Thyroid gland (tissue), 4 donors: ENCODE measurements around the gene COPS9. TPM values are rescaled to one million over a fixed set of nuclear protein-coding genes. Genes with fewer than 3 reads are reported as not detected.

Experiments used
- DNase-seq, 2 donors: peaks; one replicate each; pipeline ENCODE4 v3.0.0-alpha.2; 2019
- H3K27ac ChIP-seq, 3 donors: fragments of 200-600 bp; sonication (generic); 1 replicate in 2 of 3; 2 replicates in 1 of 3; pipeline ENCODE4 v1.5.1; 2016 to 2019; ENCODE audit warnings: mild to moderate bottlenecking in 1 of 3, moderate library complexity in 1 of 3
- H3K27me3 ChIP-seq: fragments of 200-600 bp; sonication (generic); one replicate; pipeline ENCODE4 v1.5.1; 2019
- H3K36me3 ChIP-seq, 2 donors: fragments of 200-600 bp; sonication (generic); one replicate each; pipeline ENCODE4 v1.5.1; 2016 to 2019
- H3K4me1 ChIP-seq, 2 donors: fragments of 200-600 bp; sonication (generic); one replicate each; pipeline ENCODE4 v1.5.1; 2017 to 2019
- H3K4me3 ChIP-seq, 3 donors: fragments of 200-600 bp; sonication (generic); replicated peaks in 1 of 3; 1 replicate in 2 of 3; 2 replicates in 1 of 3; pipeline ENCODE4 v1.5.1; 2016; ENCODE audit warnings: mild to moderate bottlenecking in 1 of 3
- H3K9me3 ChIP-seq: fragments of 200-600 bp; sonication (generic); one replicate; pipeline ENCODE4 v1.5.1; 2017
- CTCF ChIP-seq, 6 experiments: fragments of 200-600 bp in 3 of 6; fragments of 450-650 bp in 3 of 6; sonication (generic) in 3 of 6; IDR thresholded peaks; one replicate each; pipeline ENCODE4 v1.5.1; 2016 to 2019; ENCODE audit warnings: antibody characterized with exemption in 6 of 6, mild to moderate bottlenecking in 2 of 6, inconsistent platforms in 1 of 6, moderate library complexity in 1 of 6
- POLR2A ChIP-seq, 2 donors: fragments of 450-650 bp; IDR thresholded peaks; one replicate each; pipeline ENCODE4 v1.6.1; 2017; ENCODE audit warnings: antibody characterized with exemption in 2 of 2, mild to moderate bottlenecking in 2 of 2, moderate library complexity in 1 of 2
- WGBS, 2 donors: methylation state at CpG; one replicate each; pipeline ENCODE4 v1.1.5; 2017; 5-methylcytosine and 5-hydroxymethylcytosine counted together
- intact Hi-C: fragments of 100-400 bp; cut with DNase I; formaldehyde crosslinking; loops from one replicate; pipeline ENCODE4 v1.15.1; 2023
- total RNA-seq, 4 donors: library from RNA; depleted of rRNA; stranded (reverse); fragments of >200 nt; gene quantifications; one replicate each; pipeline ENCODE4 v1.2.3, GENCODE V29; 2016

COPS9 gene
- total RNA-seq, 4 donors from 2014 or later = 63.6 to 965 (median 239) TPM

- H3K9me3 ChIP-seq = no peaks in the 10 kb centered on the region
- H3K27ac ChIP-seq = no peak overlapping the region
- intact Hi-C loops = no loop called here
- peaks cover 0 to 7% of the 10 kb centered on the region in 2 donors for H3K4me1 ChIP-seq
- H3K4me3 ChIP-seq = no peak overlapping the region
- 85 to 95% methylated on average over 5 of the region's 5 CpGs for WGBS, 2 donors
- no peak for TF ChIP-seq POLR2A (IDR thresholded peaks at IDR 0.05)
- TF ChIP-seq CTCF (IDR thresholded peaks at IDR 0.05) = no peak
- H3K36me3 ChIP-seq = no peaks in the 10 kb centered on the region
- H3K27me3 ChIP-seq = no peaks in the 10 kb centered on the region
- DNase-seq = no peak
Measured at GRCh38 chr2:240147382-240147781, 11.3 kb upstream of the COPS9 start.

- Histone ChIP-seq H3K36me3 (no peaks in the 10 kb centered on the region), H3K27me3 (no peaks in the 10 kb centered on the region), H3K4me1 (peaks cover 0 to 7% of the 10 kb centered on the region in 2 donors), H3K9me3 (no peaks in the 10 kb centered on the region), H3K4me3 (no peak overlapping the region), H3K27ac (no peak overlapping the region)
- 75 to 79% methylated on average over 6 to 7 of the region's 12 CpGs for WGBS, 2 donors
- no peak for DNase-seq
- intact Hi-C loops = no loop called here
- TF ChIP-seq POLR2A (IDR thresholded peaks at IDR 0.05) (no peak), CTCF (IDR thresholded peaks at IDR 0.05) (no peak)
Measured at GRCh38 chr2:240146627-240147278, 10.6 kb upstream of the COPS9 start.

- intact Hi-C loops = no loop called here
- H3K9me3 ChIP-seq = no peaks in the 10 kb centered on the region
- H3K4me1 ChIP-seq = peaks cover 5 to 9% of the 10 kb centered on the region in 2 donors
- H3K36me3 ChIP-seq = no peaks in the 10 kb centered on the region
- no peak for DNase-seq
- H3K27me3 ChIP-seq = no peaks in the 10 kb centered on the region
- no peak overlapping the region for H3K4me3 ChIP-seq
- TF ChIP-seq POLR2A (IDR thresholded peaks at IDR 0.05) (no peak), CTCF (IDR thresholded peaks at IDR 0.05) (no peak)
- 15 to 22% methylated on average over 10 of the region's 10 CpGs for WGBS, 2 donors
- no peak overlapping the region for H3K27ac ChIP-seq
Measured at GRCh38 chr2:240146141-240146561, 10.0 kb upstream of the COPS9 start.

- WGBS, 2 donors = 79 to 87% methylated on average over 13 of the region's 13 CpGs
- Histone ChIP-seq H3K36me3 (no peaks in the 10 kb centered on the region), H3K4me3 (no peak overlapping the region), H3K4me1 (peaks cover 9 to 13% of the 10 kb centered on the region in 2 donors), H3K27ac (no peak overlapping the region), H3K9me3 (no peaks in the 10 kb centered on the region), H3K27me3 (no peaks in the 10 kb centered on the region)
- intact Hi-C loops = loop anchor here (2.0 kb wide), 1 partner anchor 85 kb away; no protein-coding TSS in a partner anchor
- DNase-seq = no peak
- TF ChIP-seq CTCF (IDR thresholded peaks at IDR 0.05) (no peak), POLR2A (IDR thresholded peaks at IDR 0.05) (no peak)
Measured at GRCh38 chr2:240145461-240145860, 9.4 kb upstream of the COPS9 start.

GRCh38 chr2:240144649-240145261, 8.7 kb upstream of the COPS9 start:
- no peaks in the 10 kb centered on the region for H3K9me3 ChIP-seq

More at GRCh38 chr2:240144649-240145261, 8.7 kb upstream of the COPS9 start:
- H3K4me3 ChIP-seq = no peak overlapping the region
- intact Hi-C loops = loop anchor here (2.0 kb wide), 1 partner anchor 84 kb away; no protein-coding TSS in a partner anchor
- no peak for TF ChIP-seq POLR2A (IDR thresholded peaks at IDR 0.05)
- 87 to 88% methylated on average over 16 to 17 of the region's 20 CpGs for WGBS, 2 donors
- DNase-seq = no peak
- H3K36me3 ChIP-seq = no peaks in the 10 kb centered on the region
- H3K27ac ChIP-seq = no peak overlapping the region
- peaks cover 15 to 18% of the 10 kb centered on the region in 2 donors for H3K4me1 ChIP-seq
- no peaks in the 10 kb centered on the region for H3K27me3 ChIP-seq
